ENCODE measurements around the gene KRTAP2-3.
"Not testable (repeated sequence)": the region's sequence is repeated elsewhere in the genome, so short reads cannot be mapped to it uniquely, and the experiment has no call there.

KRTAP2-3 gene

DNA sequence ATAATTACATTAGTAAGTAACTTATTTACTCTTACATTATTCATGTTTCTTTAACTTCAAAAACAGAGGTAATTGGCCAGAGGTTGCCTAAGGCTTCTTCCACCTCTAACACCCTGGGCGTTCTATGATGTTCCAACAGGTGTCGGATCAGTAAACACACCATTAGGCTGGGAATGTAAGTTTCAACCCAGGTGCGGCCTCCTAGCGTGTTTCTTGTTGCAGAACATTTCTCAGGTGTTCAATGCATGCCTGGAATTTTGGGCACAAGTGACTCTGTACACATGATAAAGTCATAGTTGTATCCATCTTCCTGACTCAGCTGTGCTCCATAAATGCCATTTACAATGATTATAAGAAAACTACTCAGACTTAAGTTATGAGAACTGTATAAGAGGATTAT, 5.9 kb downstream of the KRTAP2-3 start:
- Histone ChIP-seq H3K4me1 (no peaks in the 10 kb centered on the region), H3K27ac (no peak overlapping the region), H3K4me2 (no peak overlapping the region), H3K36me3 (no peaks in the 10 kb centered on the region), H4K20me1 (no peaks in the 10 kb centered on the region), H3K9me3 (peaks cover 6% of the 10 kb centered on the region; the same call in 1 of the 2 replicates), H3K9ac (no peak overlapping the region), H3K27me3 (no peaks in the 10 kb centered on the region), H3K4me3 (no peak overlapping the region)
- no peak for TF ChIP-seq Cebpa-rat (IDR thresholded peaks at IDR 0.05)

DNA sequence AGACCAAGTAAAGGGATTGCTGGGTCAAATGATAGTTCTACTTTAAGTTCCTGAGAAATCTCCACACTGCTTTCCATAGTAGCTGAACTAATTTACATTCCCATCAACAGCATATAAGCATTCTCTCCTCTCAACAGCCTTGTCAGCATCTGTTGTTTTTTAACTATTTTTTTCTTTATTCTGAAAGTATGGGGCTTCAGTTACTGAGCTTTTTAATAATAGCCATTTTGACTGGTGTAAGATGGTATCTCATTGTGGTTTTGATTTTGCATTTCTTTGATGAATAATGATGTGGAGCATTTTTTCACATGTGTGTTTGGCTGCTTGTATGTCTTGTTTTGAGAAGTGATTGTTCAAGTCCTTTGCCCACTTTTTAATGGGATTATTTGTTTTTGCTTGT, 7.3 kb downstream of the KRTAP2-3 start:
- Histone ChIP-seq H3K4me3 (no peak overlapping the region), H3K4me1 (no peaks in the 10 kb centered on the region), H3K4me2 (no peak overlapping the region), H4K20me1 (no peaks in the 10 kb centered on the region), H3K27me3 (no peaks in the 10 kb centered on the region), H3K36me3 (no peaks in the 10 kb centered on the region), H3K27ac (no peak overlapping the region), H3K9me3 (peaks cover 4% of the 10 kb centered on the region; the same call in 1 of the 2 replicates), H3K9ac (no peak overlapping the region)
- no peak for TF ChIP-seq Cebpa-rat (IDR thresholded peaks at IDR 0.05)

DNA sequence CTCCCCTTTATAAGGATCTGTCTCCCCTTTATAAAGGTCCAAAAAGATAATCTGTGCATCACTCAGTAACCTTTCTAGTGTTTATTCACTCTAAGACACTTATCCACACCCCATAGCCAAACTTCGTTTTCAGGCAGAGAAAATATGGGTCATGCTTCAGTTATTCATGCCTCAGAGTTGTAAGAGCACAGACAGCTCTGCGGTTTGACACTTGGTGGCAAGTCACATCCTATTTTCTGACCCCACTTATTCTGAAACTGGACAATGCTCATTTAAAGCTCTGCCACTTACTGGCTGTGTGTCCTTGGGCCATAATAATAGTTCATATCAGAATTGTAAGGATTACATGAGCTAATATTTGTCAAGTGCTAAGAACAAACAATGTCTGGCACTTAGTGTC, 10.8 kb downstream of the KRTAP2-3 start:
- H3K27me3 ChIP-seq, result no peaks in the 10 kb centered on the region
- H3K4me1 ChIP-seq, result no peaks in the 10 kb centered on the region
- H4K20me1 ChIP-seq, result no peaks in the 10 kb centered on the region
- H3K27ac ChIP-seq, result no peak overlapping the region
- H3K36me3 ChIP-seq, result no peaks in the 10 kb centered on the region
- H3K4me2 ChIP-seq, result no peak overlapping the region
- no peak for TF ChIP-seq Cebpa-rat (IDR thresholded peaks at IDR 0.05)
- no peaks in the 10 kb centered on the region; the same call in 1 of the 2 replicates for H3K9me3 ChIP-seq
- H3K9ac ChIP-seq, result no peak overlapping the region
- H3K4me3 ChIP-seq, result no peak overlapping the region

GRCh38 chr17:41048441-41048840, 11.5 kb downstream of the KRTAP2-3 start:
- no peak for TF ChIP-seq Cebpa-rat (IDR thresholded peaks at IDR 0.05)
- no peak overlapping the region for H3K27ac ChIP-seq

DNA sequence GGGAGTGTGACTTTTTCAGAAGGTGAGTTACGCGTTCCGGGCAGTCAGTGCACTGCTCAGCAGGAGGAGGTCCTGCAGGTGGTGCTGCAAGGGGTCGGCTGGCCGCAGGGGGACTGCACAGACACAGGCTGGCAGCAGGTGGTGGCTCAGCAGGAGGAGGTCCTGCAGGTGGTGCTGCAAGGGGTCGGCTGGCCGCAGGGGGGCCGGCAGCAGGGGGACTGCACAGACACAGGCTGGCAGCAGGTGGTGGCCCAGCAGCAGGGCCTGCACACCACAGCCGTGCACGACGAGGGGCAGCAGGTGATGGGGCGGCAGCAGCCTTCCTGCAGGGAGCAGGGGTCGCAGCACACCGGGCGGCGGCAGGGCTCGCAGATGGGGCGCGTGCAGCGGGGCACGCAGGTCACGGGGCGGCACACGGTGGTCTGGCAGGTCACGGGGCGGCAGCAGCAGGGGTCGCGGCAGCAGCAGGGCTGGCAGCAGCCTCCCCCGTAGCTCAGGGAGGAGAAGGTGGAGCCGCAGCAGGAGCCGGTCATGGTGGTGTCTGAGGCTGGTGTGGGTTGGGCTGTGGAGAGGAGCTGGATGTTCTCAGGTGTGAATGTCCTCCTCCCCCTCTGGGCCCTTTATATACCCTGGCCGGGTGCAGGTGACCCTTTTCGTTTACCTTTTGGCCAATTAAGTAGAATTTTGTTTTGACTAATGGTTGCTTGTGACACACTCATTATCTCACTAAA, 13.0 kb downstream of the KRTAP2-3 start, which contains the start of gene KRTAP2-1:
Gene KRTAP2-1, minus strand, starts transcription at position 582 of the 731 bp plus-strand sequence. Its CDS starts 49 bp downstream, at position 533.
- H3K27ac ChIP-seq, H4K20me1 ChIP-seq, H3K4me3 ChIP-seq, H3K4me2 ChIP-seq, H3K9ac ChIP-seq, H3K4me1 ChIP-seq, H3K9me3 ChIP-seq, H3K36me3 ChIP-seq, H3K27me3 ChIP-seq: not testable (repeated sequence)

More at GRCh38 chr17:41048441-41048840, 11.5 kb downstream of the KRTAP2-3 start:
- Histone ChIP-seq H3K36me3 (no peaks in the 10 kb centered on the region), H3K4me2 (no peak overlapping the region), H3K9me3 (peaks cover 4% of the 10 kb centered on the region; the same call in 1 of the 2 replicates), H3K4me1 (no peaks in the 10 kb centered on the region), H4K20me1 (no peaks in the 10 kb centered on the region), H3K9ac (no peak overlapping the region), H3K4me3 (no peak overlapping the region), H3K27me3 (no peaks in the 10 kb centered on the region)

GRCh38 chr17:41042953-41043352, 17.0 kb downstream of the KRTAP2-3 start:
- Histone ChIP-seq H3K4me3 (no peak overlapping the region), H3K27me3 (no peaks in the 10 kb centered on the region), H3K27ac (no peak overlapping the region), H3K9me3 (peaks cover 9% of the 10 kb centered on the region; the same call in 1 of the 2 replicates), H3K36me3 (no peaks in the 10 kb centered on the region), H3K4me2 (no peak overlapping the region), H3K9ac (no peak overlapping the region), H4K20me1 (no peaks in the 10 kb centered on the region), H3K4me1 (no peaks in the 10 kb centered on the region)
- no peak for TF ChIP-seq Cebpa-rat (IDR thresholded peaks at IDR 0.05)

DNA sequence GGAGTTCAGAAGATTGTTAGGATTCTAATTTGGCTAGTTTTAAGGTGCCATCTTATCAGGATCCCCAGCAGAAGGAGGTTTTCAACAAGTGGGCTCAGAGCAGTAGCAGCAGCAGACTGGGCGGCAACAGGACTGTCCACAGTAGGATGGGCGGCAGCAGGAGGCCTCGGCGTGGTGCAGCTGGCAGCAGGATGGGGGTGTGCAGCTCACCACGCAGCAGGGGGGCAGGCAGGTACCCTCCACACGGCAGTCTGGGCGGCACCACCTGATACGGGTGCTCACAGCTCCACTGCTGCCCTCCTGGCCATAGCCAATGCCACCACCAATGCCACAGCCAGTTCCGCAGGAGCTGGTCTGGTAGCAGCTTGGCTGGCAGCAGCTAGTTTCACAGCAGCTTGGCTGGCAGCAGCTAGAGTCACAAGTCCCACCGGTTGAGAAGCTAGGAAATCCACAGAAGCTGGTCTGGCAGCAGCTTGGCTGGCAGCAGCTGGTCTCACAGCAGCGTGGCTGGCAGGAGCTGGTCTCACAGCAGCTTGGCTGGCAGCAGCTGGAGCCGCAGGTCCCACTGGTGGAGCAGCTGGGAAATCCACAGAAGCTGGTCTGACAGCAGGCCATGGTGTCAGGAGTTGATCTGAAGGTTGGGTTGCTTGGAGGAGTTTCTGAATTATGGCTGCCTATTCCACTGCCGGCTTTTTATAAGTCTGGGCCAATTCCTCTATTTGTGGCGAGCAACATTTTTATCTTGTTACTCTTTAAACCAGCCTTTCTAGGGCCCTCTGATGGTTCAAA, 18.9 kb downstream of the KRTAP2-3 start, which contains the start of gene KRTAP1-1:
Gene KRTAP1-1, minus strand, starts transcription at position 668 of the 789 bp plus-strand sequence. Its CDS starts 53 bp downstream, at position 615.
- H3K36me3 ChIP-seq, H3K9me3 ChIP-seq, H3K27ac ChIP-seq, H3K4me3 ChIP-seq, H3K4me1 ChIP-seq, H3K27me3 ChIP-seq, H3K4me2 ChIP-seq, H4K20me1 ChIP-seq, H3K9ac ChIP-seq: not testable (repeated sequence)

DNA sequence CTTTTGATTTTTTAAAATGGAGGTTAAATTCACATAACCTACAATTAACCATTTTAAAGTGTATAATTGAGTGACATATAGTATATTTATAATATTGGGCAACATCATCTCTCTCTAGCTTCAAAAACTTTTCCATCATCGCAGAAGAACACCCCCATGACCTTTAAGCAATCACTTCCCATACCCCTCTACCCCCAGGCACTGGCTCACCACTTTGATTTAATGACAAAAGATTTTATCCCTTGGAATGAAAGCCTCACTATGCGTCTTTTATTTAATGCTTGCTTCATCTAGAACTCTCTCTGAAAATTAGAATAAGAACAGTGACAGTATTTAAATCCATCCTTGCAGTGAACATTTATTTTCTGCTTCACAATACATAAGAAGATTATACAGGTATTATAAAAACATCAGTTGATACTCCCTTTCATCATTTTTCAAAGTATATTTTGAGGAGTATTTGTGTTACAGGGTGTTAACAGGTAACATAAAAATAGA, 22.0 kb downstream of the KRTAP2-3 start:
- Histone ChIP-seq H3K4me1 (no peaks in the 10 kb centered on the region), H3K27me3 (no peaks in the 10 kb centered on the region), H3K4me2 (no peak overlapping the region), H3K36me3 (no peaks in the 10 kb centered on the region), H3K9ac (no peak overlapping the region), H3K4me3 (no peak overlapping the region), H3K27ac (no peak overlapping the region), H4K20me1 (no peaks in the 10 kb centered on the region), H3K9me3 (peaks cover 2% of the 10 kb centered on the region; the same call in 1 of the 2 replicates)
- no peak for TF ChIP-seq Cebpa-rat (IDR thresholded peaks at IDR 0.05)

GRCh38 chr17:41034346-41034935, 25.5 kb downstream of the KRTAP2-3 start, which contains the start of gene KRTAP1-3:
KRTAP1-3 (minus strand) TSS chr17:41034874; CDS start chr17:41034821, 53 bp downstream.
- H3K4me3 ChIP-seq, H3K4me1 ChIP-seq, H3K36me3 ChIP-seq, H3K27me3 ChIP-seq, H3K27ac ChIP-seq, H3K4me2 ChIP-seq, H3K9me3 ChIP-seq, H4K20me1 ChIP-seq, H3K9ac ChIP-seq: not testable (repeated sequence)
